Choroid plexus epithelial cell (primary cell): Measurements from ENCODE around the gene OPRD1.

Source experiments
- DNase-seq: peaks from one replicate; pipeline ENCODE4 v3.0.0-alpha.2; 2010; ENCODE audit warnings: low read depth
- H3K4me3 ChIP-seq: 2 replicates; pipeline ENCODE4 v1.5.1; 2011; ENCODE audit warnings: low read depth, mild to moderate bottlenecking, control low read depth, low read length, moderate library complexity
- CTCF ChIP-seq: conservative IDR thresholded peaks from 2 replicates; pipeline ENCODE4 v1.5.1; 2011; ENCODE audit warnings: low read depth, mild to moderate bottlenecking, control low read depth, inconsistent platforms, low read length, moderate library complexity

OPRD1 gene

DNA sequence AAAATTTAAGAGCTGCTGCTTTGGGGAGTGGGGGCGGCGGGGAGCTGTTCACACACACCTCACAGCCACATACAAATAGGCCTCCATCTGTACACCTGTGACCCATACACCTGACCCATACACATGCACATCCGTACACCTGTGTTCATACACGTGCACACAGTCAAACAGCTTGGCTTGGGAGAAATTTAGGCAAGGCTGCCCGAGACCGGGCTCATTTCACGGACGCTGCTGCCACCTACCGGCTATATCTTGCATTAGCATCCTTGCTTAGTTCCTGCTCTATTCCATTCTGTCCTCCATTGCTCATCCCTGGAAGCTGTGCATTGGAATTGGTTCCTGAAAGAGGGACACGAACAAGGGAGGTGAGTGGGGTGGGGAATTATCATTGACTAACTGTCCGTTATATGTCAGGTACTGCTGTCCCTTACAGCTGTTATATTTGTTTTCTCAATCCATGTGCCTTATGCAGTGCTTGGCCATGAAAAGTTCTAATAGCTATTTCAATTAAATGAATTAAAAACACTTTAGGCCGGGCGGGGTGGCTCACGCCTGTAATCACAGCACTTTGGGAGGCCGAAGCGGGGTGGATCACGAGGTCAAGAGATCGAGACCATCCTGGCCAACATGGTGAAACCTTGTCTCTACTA is 65.3 kb downstream of the OPRD1 start:
- peak; percentile 95 for TF ChIP-seq CTCF
- DNase-seq: peak; percentile 75
- no peak overlapping the region for H3K4me3 ChIP-seq

DNA sequence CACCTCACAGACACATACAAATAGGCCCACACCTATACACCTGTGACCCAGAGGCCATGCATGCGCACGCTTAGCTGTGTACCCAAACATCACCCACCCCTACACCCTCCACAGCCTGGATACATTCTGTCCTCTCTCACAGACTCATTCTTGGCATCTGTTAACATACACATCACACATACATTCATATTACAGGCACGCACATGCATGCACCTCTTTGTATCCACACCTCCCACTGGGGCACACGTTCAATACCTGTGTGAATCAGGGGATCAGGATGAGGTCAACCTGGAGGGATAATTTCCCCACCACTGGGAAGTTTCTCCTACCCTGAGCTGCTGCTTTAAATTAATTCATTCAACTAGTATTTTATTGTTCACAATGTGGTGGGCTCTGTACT is 66.8 kb downstream of the OPRD1 start:
- H3K4me3 ChIP-seq: no peak overlapping the region
- no peak for TF ChIP-seq CTCF
- DNase-seq: no peak

DNA sequence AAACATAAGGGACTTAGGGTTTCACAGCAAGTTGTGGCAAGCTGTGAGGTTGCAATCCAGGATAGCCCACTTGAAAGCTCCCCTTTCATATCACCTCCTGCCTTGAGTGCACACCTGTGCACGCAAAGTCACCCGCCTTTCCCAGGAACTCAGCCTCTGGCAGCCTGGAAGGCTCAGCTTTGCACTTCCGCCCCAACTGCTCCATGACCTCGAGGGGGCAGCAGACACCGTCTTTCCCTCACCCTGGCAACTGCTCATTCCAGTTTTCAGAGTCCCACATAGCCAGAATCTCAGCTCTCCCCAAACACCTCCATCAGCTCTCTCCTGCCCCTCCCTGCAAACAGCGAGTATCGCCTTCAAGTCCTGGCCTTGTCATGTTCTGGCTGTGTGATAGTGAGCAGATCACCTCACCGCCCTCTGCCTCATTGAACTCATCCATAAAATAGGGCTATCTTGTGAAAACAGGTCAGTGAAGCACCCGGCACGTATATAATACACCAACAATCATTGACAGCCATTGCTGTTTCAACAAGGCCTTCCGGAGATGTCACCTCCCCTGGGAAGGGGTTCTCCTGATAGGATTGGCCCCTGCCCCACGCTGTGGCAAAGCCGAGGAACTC is 70.1 kb downstream of the OPRD1 start:
- peak; percentile 87 for DNase-seq
- peak; percentile 98 for TF ChIP-seq CTCF
- H3K4me3 ChIP-seq: no peak overlapping the region

DNA sequence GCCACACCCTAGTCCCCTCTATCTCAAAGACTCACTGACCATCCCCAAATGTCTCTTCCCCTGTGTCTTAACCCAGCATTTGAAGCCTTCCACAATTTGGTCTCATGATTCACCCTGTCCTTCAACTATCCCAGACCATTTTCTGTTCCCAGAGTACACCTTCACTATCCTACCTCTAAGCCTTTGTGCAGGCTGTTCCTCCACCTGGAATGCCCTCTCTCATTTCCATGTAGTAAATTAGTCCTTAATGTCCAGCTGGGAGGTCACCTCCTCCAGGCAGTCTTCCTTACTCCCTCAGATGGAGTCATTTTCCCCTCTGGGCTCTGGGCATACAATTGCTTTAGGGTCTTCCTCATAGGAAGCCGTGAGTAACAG is 71.3 kb downstream of the OPRD1 start:
- no peak overlapping the region for H3K4me3 ChIP-seq
- no peak for TF ChIP-seq CTCF
- no peak for DNase-seq

- no peak for DNase-seq
- TF ChIP-seq CTCF: no peak
- no peak overlapping the region for H3K4me3 ChIP-seq
Measured at GRCh38 chr1:28885472-28885877, 73.5 kb downstream of the OPRD1 start.

DNA sequence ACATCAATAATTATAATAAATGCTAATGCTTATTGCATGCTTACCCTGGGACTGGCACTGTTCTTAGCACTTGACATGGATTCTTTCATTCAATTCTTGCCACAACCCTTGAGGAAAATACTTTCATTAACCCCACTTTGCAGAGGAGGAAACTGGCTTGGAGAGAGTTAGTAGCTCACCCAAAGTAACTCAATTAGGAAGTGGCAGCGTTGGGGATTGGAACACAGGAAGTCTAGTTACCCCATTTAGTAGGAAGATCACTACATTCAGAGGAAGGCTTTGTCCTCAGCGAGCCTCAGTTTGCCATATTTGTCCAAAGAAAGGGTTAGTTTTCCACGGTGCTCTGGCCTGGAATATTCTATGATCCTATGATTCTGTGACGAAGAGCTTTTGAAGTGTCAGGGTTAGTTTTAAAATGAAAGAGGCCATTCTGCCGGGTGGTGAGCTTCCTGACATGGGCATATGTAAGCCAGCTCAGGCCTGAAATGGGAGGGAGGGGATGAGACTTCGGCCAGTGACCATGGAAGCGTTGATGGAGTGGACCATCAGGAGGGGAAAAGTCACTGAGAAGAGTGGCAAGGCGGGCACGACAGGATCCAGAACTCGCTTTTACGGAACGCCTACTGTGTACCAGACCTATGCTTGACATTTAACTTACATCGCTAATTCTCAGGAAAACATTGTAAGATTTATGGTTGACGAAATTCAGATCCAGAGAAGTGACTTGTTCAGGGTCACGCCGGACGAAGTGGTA is 74.2 kb downstream of the OPRD1 start:
- TF ChIP-seq CTCF: no peak
- H3K4me3 ChIP-seq: no peak overlapping the region
- DNase-seq: no peak
